HEK293 (cell line): ENCODE measurements around the gene LRCH1.
A peak's percentile ranks its signal among the peaks of the same experiment; 100 is the strongest.

Source experiments
- CTCF ChIP-seq: fragments of 450-650 bp; formaldehyde crosslinking; IDR thresholded peaks from 2 replicates; pipeline ENCODE4 v1.5.1; 2016; ENCODE audit warnings: missing biosample characterization, missing genetic modification characterization
- INSM2 ChIP-seq: fragments of 450-650 bp; formaldehyde crosslinking; IDR thresholded peaks from 2 replicates; pipeline ENCODE4 v1.5.1; 2016; ENCODE audit warnings: missing biosample characterization, missing genetic modification characterization
- PRDM1 ChIP-seq: fragments of 450-650 bp; formaldehyde crosslinking; IDR thresholded peaks from 2 replicates; pipeline ENCODE4; 2016; ENCODE audit warnings: missing biosample characterization, missing genetic modification characterization
- PRDM2 ChIP-seq: fragments of 450-650 bp; formaldehyde crosslinking; IDR thresholded peaks from 2 replicates; pipeline ENCODE4 v1.5.1; 2016; ENCODE audit warnings: missing biosample characterization, missing genetic modification characterization, borderline replicate concordance
- PRDM6 ChIP-seq: fragments of 450-650 bp; formaldehyde crosslinking; IDR thresholded peaks from 2 replicates; pipeline ENCODE4 v1.5.1; 2017; ENCODE audit warnings: missing biosample characterization, missing genetic modification characterization
- SALL2 ChIP-seq: fragments of 450-650 bp; formaldehyde crosslinking; IDR thresholded peaks from 2 replicates; pipeline ENCODE4 v1.5.0; 2017; ENCODE audit warnings: missing biosample characterization, mild to moderate bottlenecking, missing genetic modification characterization, borderline replicate concordance
- SETDB1 ChIP-seq: IDR thresholded peaks from one replicate; pipeline ENCODE4 v1.6.1; 2017; ENCODE audit warnings: mild to moderate bottlenecking, low read length, moderate library complexity, mixed read lengths; ENCODE audit not compliant: insufficient read length
- SP3 ChIP-seq: fragments of 450-650 bp; formaldehyde crosslinking; IDR thresholded peaks from 2 replicates; pipeline ENCODE4 v1.5.1; 2016; ENCODE audit warnings: missing biosample characterization, missing genetic modification characterization
- WT1 ChIP-seq: fragments of 450-650 bp; formaldehyde crosslinking; IDR thresholded peaks from 2 replicates; pipeline ENCODE4 v1.5.1; 2016; ENCODE audit warnings: missing biosample characterization, missing genetic modification characterization
- YY2 ChIP-seq: fragments of 450-650 bp; formaldehyde crosslinking; IDR thresholded peaks from 2 replicates; pipeline ENCODE4 v1.5.1; 2016; ENCODE audit warnings: missing biosample characterization, missing genetic modification characterization
- ZBTB7A ChIP-seq: fragments of 450-650 bp; formaldehyde crosslinking; IDR thresholded peaks from 2 replicates; pipeline ENCODE4 v1.5.1; 2016; ENCODE audit warnings: low read depth, missing biosample characterization, missing genetic modification characterization
- ZNF138 ChIP-seq: fragments of 450-650 bp; formaldehyde crosslinking; IDR thresholded peaks from 2 replicates; pipeline ENCODE4 v1.5.1; 2016; ENCODE audit warnings: missing biosample characterization, missing genetic modification characterization, borderline replicate concordance
- ZNF223 ChIP-seq: fragments of 450-650 bp; formaldehyde crosslinking; IDR thresholded peaks from 2 replicates; pipeline ENCODE4 v1.5.1; 2016; ENCODE audit warnings: missing biosample characterization, missing genetic modification characterization
- ZNF23 ChIP-seq: fragments of 450-650 bp; formaldehyde crosslinking; IDR thresholded peaks from 2 replicates; pipeline ENCODE4 v1.5.1; 2016; ENCODE audit warnings: missing biosample characterization, missing genetic modification characterization, borderline replicate concordance
- ZNF239 ChIP-seq: fragments of 450-650 bp; formaldehyde crosslinking; IDR thresholded peaks from 2 replicates; pipeline ENCODE4 v1.5.1; 2016; ENCODE audit warnings: missing biosample characterization, missing genetic modification characterization
- ZNF24 ChIP-seq: fragments of 450-650 bp; formaldehyde crosslinking; IDR thresholded peaks from 2 replicates; pipeline ENCODE4 v1.5.1; 2016; ENCODE audit warnings: missing biosample characterization, missing genetic modification characterization
- ZNF311 ChIP-seq: fragments of 450-650 bp; formaldehyde crosslinking; IDR thresholded peaks from 2 replicates; pipeline ENCODE4 v1.5.1; 2017; ENCODE audit warnings: missing biosample characterization, missing genetic modification characterization, borderline replicate concordance
- ZNF324 ChIP-seq: fragments of 450-650 bp; formaldehyde crosslinking; IDR thresholded peaks from 2 replicates; pipeline ENCODE4 v1.5.1; 2016; ENCODE audit warnings: missing biosample characterization, missing genetic modification characterization
- ZNF335 ChIP-seq: fragments of 450-650 bp; formaldehyde crosslinking; conservative IDR thresholded peaks from 2 replicates; pipeline ENCODE4 v1.5.1; 2016; ENCODE audit warnings: missing biosample characterization, missing genetic modification characterization
- ZNF449 ChIP-seq: fragments of 450-650 bp; formaldehyde crosslinking; IDR thresholded peaks from 2 replicates; pipeline ENCODE4 v1.5.1; 2017; ENCODE audit warnings: missing biosample characterization, mild to moderate bottlenecking, missing genetic modification characterization, moderate library complexity
- ZNF473 ChIP-seq: fragments of 450-650 bp; formaldehyde crosslinking; IDR thresholded peaks from 2 replicates; pipeline ENCODE4 v1.5.1; 2017; ENCODE audit warnings: missing biosample characterization, missing genetic modification characterization
- ZNF514 ChIP-seq: fragments of 450-650 bp; formaldehyde crosslinking; IDR thresholded peaks from 2 replicates; pipeline ENCODE4 v1.5.1; 2016; ENCODE audit warnings: missing biosample characterization, missing genetic modification characterization
- ZNF548 ChIP-seq: fragments of 450-650 bp; formaldehyde crosslinking; IDR thresholded peaks from 2 replicates; pipeline ENCODE4 v1.5.1; 2016; ENCODE audit warnings: missing biosample characterization, missing genetic modification characterization
- ZNF624 ChIP-seq: fragments of 450-650 bp; formaldehyde crosslinking; IDR thresholded peaks from 2 replicates; pipeline ENCODE4 v1.5.1; 2017; ENCODE audit warnings: missing biosample characterization, missing genetic modification characterization
- ZNF629 ChIP-seq: fragments of 450-650 bp; formaldehyde crosslinking; IDR thresholded peaks from 2 replicates; pipeline ENCODE4 v1.5.1; 2017; ENCODE audit warnings: missing biosample characterization, missing genetic modification characterization
- ZNF645 ChIP-seq: fragments of 450-650 bp; formaldehyde crosslinking; IDR thresholded peaks from 2 replicates; pipeline ENCODE4; 2016; ENCODE audit warnings: missing biosample characterization, missing genetic modification characterization
- ZNF658 ChIP-seq: fragments of 450-650 bp; formaldehyde crosslinking; IDR thresholded peaks from 2 replicates; pipeline ENCODE4; 2016; ENCODE audit warnings: missing biosample characterization, missing genetic modification characterization
- ZNF843 ChIP-seq: fragments of 450-650 bp; formaldehyde crosslinking; IDR thresholded peaks from 2 replicates; pipeline ENCODE4 v1.5.1; 2016; ENCODE audit warnings: missing biosample characterization, missing genetic modification characterization
- ZSCAN30 ChIP-seq: fragments of 450-650 bp; IDR thresholded peaks from 2 replicates; pipeline ENCODE4 v1.5.1; 2018; ENCODE audit warnings: missing biosample characterization, mild to moderate bottlenecking, missing genetic modification characterization, moderate library complexity

Gene LRCH1

GRCh38 chr13:46675016-46675415 lies 122.0 kb downstream of the LRCH1 start (continued):
- TF ChIP-seq PRDM2 (no peak), PRDM1 (tag by site-specific recombination) (no peak), ZNF23 (no peak), ZBTB7A (no peak), SALL2 (tag by site-specific recombination) (no peak), ZNF629 (tag by site-specific recombination) (peak; percentile 92), CTCF (no peak), ZNF843 (tag by site-specific recombination) (peak; percentile 97), ZNF311 (no peak), ZNF473 (tag by site-specific recombination) (no peak), SP3 (no peak), SETDB1 (no peak), ZNF138 (tag by site-specific recombination) (no peak), ZNF24 (tag by site-specific recombination) (peak; percentile 93), PRDM6 (tag by site-specific recombination) (peak; percentile 99), ZNF658 (tag by site-specific recombination) (no peak), ZNF324 (no peak), INSM2 (tag by site-specific recombination) (peak; percentile 90), ZNF449 (tag by site-specific recombination) (peak; percentile 42; the same call in 1 of the 2 replicates), ZNF239 (tag by site-specific recombination) (no peak), WT1 (tag by site-specific recombination) (peak; percentile 90), ZSCAN30 (tag by site-specific recombination) (peak; percentile 87), ZNF624 (tag by site-specific recombination) (no peak), ZNF514 (no peak), ZNF223 (tag by site-specific recombination) (no peak), YY2 (tag by site-specific recombination) (no peak), ZNF548 (tag by site-specific recombination) (no peak), ZNF335 (tag by site-specific recombination) (no peak), ZNF645 (tag by site-specific recombination) (no peak)
